ENCODE results near the gene OR4C45. TPM values are rescaled to one million over a fixed set of nuclear protein-coding genes. Genes with fewer than 3 reads are reported as not detected.

OR4C45 gene
- not detected in 2 replicates for total RNA-seq

GRCh38 chr11:50032574-50032973 lies at the start of gene OR4C45:
OR4C45 (plus strand) TSS chr11:50032874.

Other genes starting within 250 kb of the OR4C45 start
- gene OR4C13, start 80.5 kb upstream of the OR4C45 start, total RNA-seq, result not detected in 2 replicates
- not detected in 2 replicates for gene OR4C12, start 50.3 kb upstream of the OR4C45 start, total RNA-seq

Data from hair follicular keratinocyte (primary cell).